K562 (cell line): ENCODE measurements around the gene NEU3. TPM values are rescaled to one million over a fixed set of nuclear protein-coding genes. Genes with fewer than 3 reads are reported as not detected.

Experiments used
- FOXA3 ChIP-seq, 2 experiments: fragments of 450-650 bp in 1 of 2; sonication (generic) in 1 of 2; formaldehyde crosslinking; IDR thresholded peaks in 1 of 2; conservative IDR thresholded peaks in 1 of 2; 2 replicates each; pipeline versions ENCODE4 v1.4.0 to v1.8.0; 2020 to 2022; ENCODE audit warnings: mild to moderate bottlenecking in 2 of 2, missing genetic modification reagents in 1 of 2
- FOXK2 ChIP-seq, 2 experiments: fragments of 450-650 bp; IDR thresholded peaks in 1 of 2; conservative IDR thresholded peaks in 1 of 2; 2 replicates each; pipeline ENCODE4 v1.6.1; 2016; ENCODE audit warnings: low read depth in 2 of 2, mild to moderate bottlenecking in 1 of 2
- GABPB1 ChIP-seq: sonication (generic); formaldehyde crosslinking; IDR thresholded peaks from 2 replicates; pipeline ENCODE4 v1.8.0; 2022; ENCODE audit warnings: mild to moderate bottlenecking, missing genetic modification reagents
- JUNB ChIP-seq: fragments of 450-650 bp; formaldehyde crosslinking; conservative IDR thresholded peaks from 2 replicates; pipeline ENCODE4 v1.4.0; 2020; ENCODE audit warnings: mild to moderate bottlenecking
- NFE2 ChIP-seq: IDR thresholded peaks from 2 replicates; pipeline ENCODE4 v1.6.1; 2014; ENCODE audit warnings: antibody characterized with exemption, low read depth
- PRPF4 ChIP-seq: fragments of 200-400 bp; formaldehyde crosslinking; IDR thresholded peaks from one replicate; pipeline ENCODE4 v1.6.1; 2017; ENCODE audit warnings: low read length, low read depth, mild to moderate bottlenecking; ENCODE audit not compliant: insufficient read depth, poor library complexity, severe bottlenecking
- ZNF12 ChIP-seq: sonication (generic); formaldehyde crosslinking; IDR thresholded peaks from 2 replicates; pipeline ENCODE4 v1.4.0; 2020; ENCODE audit warnings: mild to moderate bottlenecking, missing genetic modification reagents
- polyA plus RNA-seq, 8 experiments: library from polyadenylated mRNA; depleted of rRNA in 4 of 8; stranded (reverse) in 5 of 8; unstranded in 3 of 8; fragments of >200 nt; fragmentation: Nextera tagmentation in 2 of 8; fragmentation: Illumina TruSeq in 1 of 8; extraction: Ambion mirVana in 2 of 8; extraction: Trizol in 1 of 8; gene quantifications; 2 replicates each; pipeline versions ENCODE4 v1.2.1 to v1.2.3, GENCODE V29; 2011 to 2014; ENCODE audit warnings: inconsistent platforms in 1 of 8, missing spikeins in 1 of 8
- total RNA-seq, 7 experiments: library from RNA; depleted of rRNA in 6 of 7; stranded (reverse); fragments of >200 nt in 6 of 7; fragmentation: Illumina TruSeq in 2 of 7; extraction: Trizol in 2 of 7; gene quantifications; 2 replicates each; pipeline versions ENCODE4 v1.2.1 to v1.2.3, GENCODE V29; 2011 to 2021; ENCODE audit warnings: low replicate concordance in 1 of 7
- TF ChIP-seq, protein P1 (sequence below): fragments of 250-450 bp; sonication (Bioruptor Pico); IDR thresholded peaks from 2 replicates; pipeline ENCODE4 v1.4.0; 2020; ENCODE audit warnings: mild to moderate bottlenecking, moderate library complexity
- TF ChIP-seq, protein P2 (sequence below): fragments of 450-650 bp; formaldehyde crosslinking; conservative IDR thresholded peaks from 2 replicates; pipeline ENCODE4 v1.4.0; 2022; ENCODE audit warnings: mild to moderate bottlenecking, missing genetic modification characterization
- TF ChIP-seq, protein P3 (sequence below): fragments of 250-450 bp; sonication (Bioruptor Pico); IDR thresholded peaks from 2 replicates; pipeline ENCODE4 v1.5.0; 2021
- TF ChIP-seq, protein P4 (sequence below): fragments of 250-450 bp; sonication (Bioruptor Pico); IDR thresholded peaks from 2 replicates; pipeline ENCODE4 v1.9.0; 2021; ENCODE audit warnings: mild to moderate bottlenecking, inconsistent platforms
- TF ChIP-seq, protein P5 (sequence below): fragments of 450-650 bp; IDR thresholded peaks from 2 replicates; pipeline ENCODE4 v1.7.0; 2016; ENCODE audit warnings: borderline replicate concordance
- TF ChIP-seq, protein P6 (sequence below): fragments of 450-650 bp; IDR thresholded peaks from 2 replicates; pipeline ENCODE4 v1.6.1; 2017; ENCODE audit warnings: antibody characterized with exemption, mild to moderate bottlenecking

The NEU3 gene
- total and polyA plus RNA-seq, 9 of the 15 experiments (the other 6 are each of a cell fraction or from before 2014, with no cell fraction given) = 6.2 to 41.3 (median 31.1) TPM

DNA sequence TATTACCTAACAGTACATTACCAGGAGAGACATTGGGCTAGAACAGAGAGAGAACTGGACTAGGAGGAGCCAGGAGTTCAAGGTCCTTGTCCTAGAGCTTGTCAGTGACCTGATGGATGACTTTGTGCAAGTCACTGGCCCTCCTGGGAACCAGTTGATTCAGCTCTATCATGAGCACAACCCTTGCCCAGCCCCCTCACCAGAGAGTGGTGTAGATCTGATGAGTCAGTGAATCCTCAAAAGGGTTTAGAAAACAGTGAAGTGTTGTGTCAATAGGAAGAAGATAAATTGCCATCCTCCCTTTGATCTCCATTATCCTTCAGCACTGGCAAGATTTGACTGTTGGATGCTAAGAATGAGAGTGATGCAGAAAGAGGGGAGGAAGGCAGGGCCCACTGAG, 24.3 kb downstream of the NEU3 start (continued):
- TF ChIP-seq, protein P1, sequence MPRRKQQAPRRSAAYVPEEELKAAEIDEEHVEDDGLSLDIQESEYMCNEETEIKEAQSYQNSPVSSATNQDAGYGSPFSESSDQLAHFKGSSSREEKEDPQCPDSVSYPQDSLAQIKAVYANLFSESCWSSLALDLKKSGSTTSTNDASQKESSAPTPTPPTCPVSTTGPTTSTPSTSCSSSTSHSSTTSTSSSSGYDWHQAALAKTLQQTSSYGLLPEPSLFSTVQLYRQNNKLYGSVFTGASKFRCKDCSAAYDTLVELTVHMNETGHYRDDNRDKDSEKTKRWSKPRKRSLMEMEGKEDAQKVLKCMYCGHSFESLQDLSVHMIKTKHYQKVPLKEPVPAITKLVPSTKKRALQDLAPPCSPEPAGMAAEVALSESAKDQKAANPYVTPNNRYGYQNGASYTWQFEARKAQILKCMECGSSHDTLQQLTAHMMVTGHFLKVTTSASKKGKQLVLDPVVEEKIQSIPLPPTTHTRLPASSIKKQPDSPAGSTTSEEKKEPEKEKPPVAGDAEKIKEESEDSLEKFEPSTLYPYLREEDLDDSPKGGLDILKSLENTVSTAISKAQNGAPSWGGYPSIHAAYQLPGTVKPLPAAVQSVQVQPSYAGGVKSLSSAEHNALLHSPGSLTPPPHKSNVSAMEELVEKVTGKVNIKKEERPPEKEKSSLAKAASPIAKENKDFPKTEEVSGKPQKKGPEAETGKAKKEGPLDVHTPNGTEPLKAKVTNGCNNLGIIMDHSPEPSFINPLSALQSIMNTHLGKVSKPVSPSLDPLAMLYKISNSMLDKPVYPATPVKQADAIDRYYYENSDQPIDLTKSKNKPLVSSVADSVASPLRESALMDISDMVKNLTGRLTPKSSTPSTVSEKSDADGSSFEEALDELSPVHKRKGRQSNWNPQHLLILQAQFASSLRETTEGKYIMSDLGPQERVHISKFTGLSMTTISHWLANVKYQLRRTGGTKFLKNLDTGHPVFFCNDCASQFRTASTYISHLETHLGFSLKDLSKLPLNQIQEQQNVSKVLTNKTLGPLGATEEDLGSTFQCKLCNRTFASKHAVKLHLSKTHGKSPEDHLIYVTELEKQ (CRISPR knock-in tag) = no peak
- TF ChIP-seq ZNF12 (CRISPR knock-in tag) (no peak), GABPB1 (CRISPR knock-in tag) (no peak), JUNB (no peak), FOXA3 (CRISPR knock-in tag; conservative IDR thresholded peaks at IDR 0.05 in 1 of 2, IDR thresholded peaks at IDR 0.05 in 1 of 2) (peak in 1 of 2 experiments; percentile 53; a peak in 2 of 4 replicates), PRPF4 (no peak), FOXK2 (conservative IDR thresholded peaks at IDR 0.05 in 1 of 2, IDR thresholded peaks at IDR 0.05 in 1 of 2; ENCODE audit: low read depth in 2 of 2) (no peak), NFE2 (peak; percentile 82)
- TF ChIP-seq, protein P2, sequence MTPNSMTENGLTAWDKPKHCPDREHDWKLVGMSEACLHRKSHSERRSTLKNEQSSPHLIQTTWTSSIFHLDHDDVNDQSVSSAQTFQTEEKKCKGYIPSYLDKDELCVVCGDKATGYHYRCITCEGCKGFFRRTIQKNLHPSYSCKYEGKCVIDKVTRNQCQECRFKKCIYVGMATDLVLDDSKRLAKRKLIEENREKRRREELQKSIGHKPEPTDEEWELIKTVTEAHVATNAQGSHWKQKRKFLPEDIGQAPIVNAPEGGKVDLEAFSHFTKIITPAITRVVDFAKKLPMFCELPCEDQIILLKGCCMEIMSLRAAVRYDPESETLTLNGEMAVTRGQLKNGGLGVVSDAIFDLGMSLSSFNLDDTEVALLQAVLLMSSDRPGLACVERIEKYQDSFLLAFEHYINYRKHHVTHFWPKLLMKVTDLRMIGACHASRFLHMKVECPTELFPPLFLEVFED = no peak
- TF ChIP-seq, protein P3, sequence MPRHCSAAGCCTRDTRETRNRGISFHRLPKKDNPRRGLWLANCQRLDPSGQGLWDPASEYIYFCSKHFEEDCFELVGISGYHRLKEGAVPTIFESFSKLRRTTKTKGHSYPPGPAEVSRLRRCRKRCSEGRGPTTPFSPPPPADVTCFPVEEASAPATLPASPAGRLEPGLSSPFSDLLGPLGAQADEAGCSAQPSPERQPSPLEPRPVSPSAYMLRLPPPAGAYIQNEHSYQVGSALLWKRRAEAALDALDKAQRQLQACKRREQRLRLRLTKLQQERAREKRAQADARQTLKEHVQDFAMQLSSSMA = no peak
- TF ChIP-seq, protein P4, sequence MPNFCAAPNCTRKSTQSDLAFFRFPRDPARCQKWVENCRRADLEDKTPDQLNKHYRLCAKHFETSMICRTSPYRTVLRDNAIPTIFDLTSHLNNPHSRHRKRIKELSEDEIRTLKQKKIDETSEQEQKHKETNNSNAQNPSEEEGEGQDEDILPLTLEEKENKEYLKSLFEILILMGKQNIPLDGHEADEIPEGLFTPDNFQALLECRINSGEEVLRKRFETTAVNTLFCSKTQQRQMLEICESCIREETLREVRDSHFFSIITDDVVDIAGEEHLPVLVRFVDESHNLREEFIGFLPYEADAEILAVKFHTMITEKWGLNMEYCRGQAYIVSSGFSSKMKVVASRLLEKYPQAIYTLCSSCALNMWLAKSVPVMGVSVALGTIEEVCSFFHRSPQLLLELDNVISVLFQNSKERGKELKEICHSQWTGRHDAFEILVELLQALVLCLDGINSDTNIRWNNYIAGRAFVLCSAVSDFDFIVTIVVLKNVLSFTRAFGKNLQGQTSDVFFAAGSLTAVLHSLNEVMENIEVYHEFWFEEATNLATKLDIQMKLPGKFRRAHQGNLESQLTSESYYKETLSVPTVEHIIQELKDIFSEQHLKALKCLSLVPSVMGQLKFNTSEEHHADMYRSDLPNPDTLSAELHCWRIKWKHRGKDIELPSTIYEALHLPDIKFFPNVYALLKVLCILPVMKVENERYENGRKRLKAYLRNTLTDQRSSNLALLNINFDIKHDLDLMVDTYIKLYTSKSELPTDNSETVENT (CRISPR knock-in tag) = no peak
- TF ChIP-seq, protein P5, sequence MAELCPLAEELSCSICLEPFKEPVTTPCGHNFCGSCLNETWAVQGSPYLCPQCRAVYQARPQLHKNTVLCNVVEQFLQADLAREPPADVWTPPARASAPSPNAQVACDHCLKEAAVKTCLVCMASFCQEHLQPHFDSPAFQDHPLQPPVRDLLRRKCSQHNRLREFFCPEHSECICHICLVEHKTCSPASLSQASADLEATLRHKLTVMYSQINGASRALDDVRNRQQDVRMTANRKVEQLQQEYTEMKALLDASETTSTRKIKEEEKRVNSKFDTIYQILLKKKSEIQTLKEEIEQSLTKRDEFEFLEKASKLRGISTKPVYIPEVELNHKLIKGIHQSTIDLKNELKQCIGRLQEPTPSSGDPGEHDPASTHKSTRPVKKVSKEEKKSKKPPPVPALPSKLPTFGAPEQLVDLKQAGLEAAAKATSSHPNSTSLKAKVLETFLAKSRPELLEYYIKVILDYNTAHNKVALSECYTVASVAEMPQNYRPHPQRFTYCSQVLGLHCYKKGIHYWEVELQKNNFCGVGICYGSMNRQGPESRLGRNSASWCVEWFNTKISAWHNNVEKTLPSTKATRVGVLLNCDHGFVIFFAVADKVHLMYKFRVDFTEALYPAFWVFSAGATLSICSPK = no peak
- TF ChIP-seq, protein P6, sequence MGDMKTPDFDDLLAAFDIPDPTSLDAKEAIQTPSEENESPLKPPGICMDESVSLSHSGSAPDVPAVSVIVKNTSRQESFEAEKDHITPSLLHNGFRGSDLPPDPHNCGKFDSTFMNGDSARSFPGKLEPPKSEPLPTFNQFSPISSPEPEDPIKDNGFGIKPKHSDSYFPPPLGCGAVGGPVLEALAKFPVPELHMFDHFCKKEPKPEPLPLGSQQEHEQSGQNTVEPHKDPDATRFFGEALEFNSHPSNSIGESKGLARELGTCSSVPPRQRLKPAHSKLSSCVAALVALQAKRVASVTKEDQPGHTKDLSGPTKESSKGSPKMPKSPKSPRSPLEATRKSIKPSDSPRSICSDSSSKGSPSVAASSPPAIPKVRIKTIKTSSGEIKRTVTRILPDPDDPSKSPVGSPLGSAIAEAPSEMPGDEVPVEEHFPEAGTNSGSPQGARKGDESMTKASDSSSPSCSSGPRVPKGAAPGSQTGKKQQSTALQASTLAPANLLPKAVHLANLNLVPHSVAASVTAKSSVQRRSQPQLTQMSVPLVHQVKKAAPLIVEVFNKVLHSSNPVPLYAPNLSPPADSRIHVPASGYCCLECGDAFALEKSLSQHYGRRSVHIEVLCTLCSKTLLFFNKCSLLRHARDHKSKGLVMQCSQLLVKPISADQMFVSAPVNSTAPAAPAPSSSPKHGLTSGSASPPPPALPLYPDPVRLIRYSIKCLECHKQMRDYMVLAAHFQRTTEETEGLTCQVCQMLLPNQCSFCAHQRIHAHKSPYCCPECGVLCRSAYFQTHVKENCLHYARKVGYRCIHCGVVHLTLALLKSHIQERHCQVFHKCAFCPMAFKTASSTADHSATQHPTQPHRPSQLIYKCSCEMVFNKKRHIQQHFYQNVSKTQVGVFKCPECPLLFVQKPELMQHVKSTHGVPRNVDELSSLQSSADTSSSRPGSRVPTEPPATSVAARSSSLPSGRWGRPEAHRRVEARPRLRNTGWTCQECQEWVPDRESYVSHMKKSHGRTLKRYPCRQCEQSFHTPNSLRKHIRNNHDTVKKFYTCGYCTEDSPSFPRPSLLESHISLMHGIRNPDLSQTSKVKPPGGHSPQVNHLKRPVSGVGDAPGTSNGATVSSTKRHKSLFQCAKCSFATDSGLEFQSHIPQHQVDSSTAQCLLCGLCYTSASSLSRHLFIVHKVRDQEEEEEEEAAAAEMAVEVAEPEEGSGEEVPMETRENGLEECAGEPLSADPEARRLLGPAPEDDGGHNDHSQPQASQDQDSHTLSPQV = 0 out of 2 replicates have a peak, but pooled peaks have one; percentile 20
